NCI-H774 (cell line): ENCODE results near the gene SPNS2.

Source experiments
- DNase-seq: peaks from one replicate; lab custom pipeline; 2025; lab: John Stamatoyannopoulos, UW

Gene SPNS2

GRCh38 chr17:4480929-4481898 lies 17.5 kb upstream of the SPNS2 start:
- no peak for DNase-seq

- no peak for DNase-seq
These were observed 16.2 kb upstream of the SPNS2 start for GRCh38 chr17:4482338-4483011.

- DNase-seq: peak; percentile 1
These were observed 15.5 kb upstream of the SPNS2 start for GRCh38 chr17:4483012-4483840.

GRCh38 chr17:4485676-4486646 lies 12.7 kb upstream of the SPNS2 start:
- DNase-seq: no peak

DNA sequence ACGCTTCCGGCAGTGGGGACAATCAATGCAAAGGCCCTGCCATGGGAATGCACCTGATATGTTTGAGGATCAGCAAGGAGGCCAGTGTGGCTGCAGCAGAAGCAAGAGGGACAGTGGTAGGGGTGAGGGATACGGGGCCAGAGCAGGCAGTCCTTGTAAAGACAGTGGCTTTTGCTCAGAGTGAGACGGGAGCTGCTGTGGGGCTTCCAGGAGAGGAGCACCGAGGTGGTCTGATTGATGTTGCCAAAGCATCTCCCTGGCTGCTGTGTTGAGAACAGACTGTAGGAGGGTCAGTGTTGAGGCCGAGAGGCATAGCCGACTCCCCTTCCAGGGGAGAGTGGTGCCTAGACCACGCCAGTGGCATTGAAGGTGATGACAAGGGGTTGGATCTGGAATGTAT lies 11.4 kb upstream of the SPNS2 start:
- DNase-seq: no peak

GRCh38 chr17:4487820-4488716 lies 10.6 kb upstream of the SPNS2 start:
- DNase-seq: no peak

DNA sequence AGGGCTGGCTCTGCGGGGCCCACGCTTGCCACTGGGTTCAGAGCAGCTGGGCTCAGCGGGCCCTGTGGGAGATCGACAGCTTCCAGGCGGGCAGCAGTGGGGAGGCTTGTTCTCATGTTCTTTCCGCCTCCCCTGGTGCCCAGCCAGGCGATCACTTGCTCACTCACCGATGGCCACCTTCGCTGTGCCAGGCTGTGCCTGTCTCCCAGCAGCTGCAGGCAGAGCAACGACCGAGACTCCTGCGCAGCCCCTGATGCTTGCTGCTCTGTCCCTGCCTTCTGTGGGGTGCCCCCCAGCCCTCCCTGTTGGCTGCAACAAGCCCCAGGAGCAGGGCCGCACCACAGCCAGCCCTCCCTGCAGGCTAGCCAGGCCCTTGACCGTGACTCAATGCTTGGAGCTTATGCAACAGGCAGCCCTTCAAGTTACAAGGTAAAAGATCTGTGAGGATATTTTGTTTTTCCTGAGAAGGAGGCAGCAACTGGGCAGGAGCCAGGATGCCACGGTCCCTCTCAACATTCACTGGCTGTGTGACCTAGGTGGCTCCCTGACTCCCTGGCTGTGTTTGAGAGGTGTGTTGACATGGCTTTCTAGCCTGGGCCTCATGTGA lies 9.6 kb upstream of the SPNS2 start:
- no peak for DNase-seq

DNA sequence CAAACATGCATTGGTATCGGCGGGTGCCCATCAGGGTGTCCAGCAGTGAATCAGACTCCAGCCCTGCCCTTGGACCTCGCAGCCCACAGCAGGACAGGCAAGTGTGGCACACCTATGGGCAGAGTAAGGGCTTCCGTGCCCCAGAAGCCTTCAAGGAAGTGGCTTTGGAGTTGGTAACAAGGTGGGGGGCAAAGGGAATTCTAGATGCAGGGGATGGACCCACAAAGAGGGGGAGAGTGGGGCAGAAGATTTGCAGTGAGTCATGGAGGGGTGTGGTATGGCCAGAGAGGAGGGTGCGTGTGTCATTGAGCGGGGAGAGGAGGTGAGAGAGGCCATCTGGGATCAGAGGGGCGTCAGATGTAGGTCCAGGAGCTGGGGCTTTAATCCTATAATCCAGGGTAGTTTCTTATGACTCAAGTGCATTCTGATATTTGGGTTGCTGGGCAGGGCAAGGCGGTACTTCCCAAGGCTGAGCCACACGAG lies 8.5 kb upstream of the SPNS2 start:
- no peak for DNase-seq

- DNase-seq: no peak
These were observed 8.0 kb upstream of the SPNS2 start for GRCh38 chr17:4490637-4491061.

- peak; percentile 20 for DNase-seq
These were observed 5.7 kb upstream of the SPNS2 start for GRCh38 chr17:4492721-4493561.

GRCh38 chr17:4497101-4497824 lies 1.4 kb upstream of the SPNS2 start:
- no peak for DNase-seq

DNA sequence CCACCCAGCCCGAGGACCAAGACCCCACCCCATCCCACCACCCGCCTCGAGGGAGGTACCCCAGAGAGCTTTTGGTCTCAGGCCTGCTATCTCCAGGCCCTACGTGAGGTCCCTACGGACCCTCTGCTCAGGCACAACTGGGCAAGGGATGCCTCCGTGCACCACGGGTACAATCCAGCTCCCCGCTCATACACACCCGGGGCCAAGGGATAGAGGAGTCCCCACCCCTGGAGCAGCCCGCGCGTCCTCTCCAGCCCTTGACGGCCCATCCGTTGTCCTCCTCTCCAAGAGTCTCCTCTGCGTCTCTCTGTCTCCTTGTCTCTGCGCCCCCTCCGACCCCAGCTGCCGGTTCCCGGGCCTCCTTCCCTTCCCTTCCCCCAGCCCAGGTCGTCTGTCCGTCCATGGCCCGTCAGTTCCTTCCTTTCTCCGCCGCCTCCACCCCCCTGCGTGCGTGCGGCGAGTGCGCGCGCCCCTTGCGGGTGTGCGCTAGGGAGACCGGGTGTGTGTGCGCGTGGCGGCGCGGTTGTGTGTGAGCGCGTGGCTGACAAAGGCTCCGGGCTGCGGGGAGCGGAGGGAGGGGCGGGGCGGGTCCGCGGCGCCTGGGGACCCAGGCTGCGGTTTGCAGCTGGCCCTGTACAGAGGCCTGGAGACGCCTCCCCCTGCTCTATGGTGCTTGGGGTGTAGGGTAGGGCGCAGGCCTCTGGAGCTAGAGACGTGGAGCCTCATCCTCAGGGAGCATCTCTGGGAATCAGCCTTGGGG lies 930 bp downstream of the SPNS2 start:
- no peak for DNase-seq

GRCh38 chr17:4500191-4500571 lies 1.5 kb downstream of the SPNS2 start:
- no peak for DNase-seq

GRCh38 chr17:4501295-4501949 lies 2.7 kb downstream of the SPNS2 start:
- DNase-seq: no peak

- DNase-seq: no peak
These were observed 3.9 kb downstream of the SPNS2 start for GRCh38 chr17:4502466-4503154.
